K562 (cell line): Measurements from ENCODE around the gene TMEM138. TPM values are rescaled to one million over a fixed set of nuclear protein-coding genes. Genes with fewer than 3 reads are reported as not detected.

Experiments used
- CEBPB ChIP-seq: fragments of 450-650 bp; IDR thresholded peaks from 2 replicates; pipeline ENCODE4 v1.6.1; 2016; ENCODE audit warnings: missing genetic modification characterization, missing compliant biosample characterization
- CHCHD3 ChIP-seq: fragments of 250-450 bp; sonication (Bioruptor Pico); IDR thresholded peaks from 2 replicates; pipeline ENCODE4 v2.1.2; 2022; ENCODE audit warnings: mild to moderate bottlenecking
- CHD1 ChIP-seq: fragments of 200-600 bp; sonication (generic); IDR thresholded peaks from one replicate; pipeline ENCODE4 v1.6.1; 2012; ENCODE audit warnings: mild to moderate bottlenecking, moderate library complexity, low read length, inconsistent platforms
- DMBX1 ChIP-seq: fragments of 250-450 bp; sonication (Bioruptor Pico); IDR thresholded peaks from 2 replicates; pipeline ENCODE4 v1.8.0; 2022; ENCODE audit warnings: inconsistent platforms, mild to moderate bottlenecking, moderate library complexity, borderline replicate concordance
- E2F6 ChIP-seq, 2 experiments: IDR thresholded peaks; 2 replicates each; pipeline ENCODE4 v1.6.1; 2011; ENCODE audit warnings: borderline replicate concordance in 1 of 2, control low read depth in 1 of 2, low read depth in 1 of 2, low read length in 1 of 2, mild to moderate bottlenecking in 1 of 2, mixed read lengths in 1 of 2, moderate library complexity in 1 of 2; ENCODE audit not compliant: insufficient read depth in 1 of 2, insufficient read length in 1 of 2, poor library complexity in 1 of 2, severe bottlenecking in 1 of 2; ENCODE audit errors: extremely low read depth in 1 of 2
- E2F8 ChIP-seq: fragments of 450-650 bp; IDR thresholded peaks from 2 replicates; pipeline ENCODE4 v1.7.1; 2018; ENCODE audit warnings: mild to moderate bottlenecking, low read depth; ENCODE audit not compliant: partially characterized antibody
- ELF2 ChIP-seq: fragments of 250-450 bp; sonication (Bioruptor Pico); IDR thresholded peaks from 2 replicates; pipeline ENCODE4 v1.5.0; 2021; ENCODE audit warnings: mild to moderate bottlenecking
- FOXJ2 ChIP-seq: fragments of 200-800 bp; sonication (Bioruptor generic); IDR thresholded peaks from 2 replicates; pipeline ENCODE4 v1.6.1; 2016; ENCODE audit warnings: missing genetic modification characterization, missing compliant biosample characterization
- FOXJ3 ChIP-seq: sonication (generic); formaldehyde crosslinking; IDR thresholded peaks from 2 replicates; pipeline ENCODE4 v1.4.0; 2020; ENCODE audit warnings: mild to moderate bottlenecking, missing genetic modification reagents
- IRF1 ChIP-seq: sonication (generic); formaldehyde crosslinking; IDR thresholded peaks from 2 replicates; pipeline ENCODE4 v1.8.0; 2022; ENCODE audit warnings: missing genetic modification reagents, mild to moderate bottlenecking, borderline replicate concordance
- MIER1 ChIP-seq: fragments of 450-650 bp; IDR thresholded peaks from 2 replicates; pipeline ENCODE4 v1.6.1; 2016; ENCODE audit warnings: antibody characterized with exemption, mild to moderate bottlenecking, low read depth
- NELFE ChIP-seq: IDR thresholded peaks from 2 replicates; pipeline ENCODE4 v1.6.1; 2011; ENCODE audit warnings: mild to moderate bottlenecking; ENCODE audit not compliant: insufficient read depth, insufficient read length
- STAT5B ChIP-seq: fragments of 250-450 bp; sonication (Bioruptor Pico); IDR thresholded peaks from 2 replicates; pipeline ENCODE4 v1.8.0; 2021; ENCODE audit warnings: mild to moderate bottlenecking, inconsistent platforms
- TFAM ChIP-seq: fragments of 250-450 bp; sonication (Bioruptor Pico); conservative IDR thresholded peaks from 2 replicates; pipeline ENCODE4 v1.5.0; 2021; ENCODE audit warnings: mild to moderate bottlenecking, moderate library complexity
- TRIM24 ChIP-seq, 2 experiments: fragments of 450-650 bp; IDR thresholded peaks; 2 replicates each; pipeline ENCODE4 v1.6.1; 2016
- ZNF232 ChIP-seq: sonication (generic); formaldehyde crosslinking; IDR thresholded peaks from 2 replicates; pipeline ENCODE4 v1.8.0; 2022; ENCODE audit warnings: mild to moderate bottlenecking, missing genetic modification reagents
- ZNF277 ChIP-seq: fragments of 250-450 bp; sonication (Bioruptor Pico); IDR thresholded peaks from 2 replicates; pipeline ENCODE4 v1.8.0; 2022; ENCODE audit warnings: inconsistent platforms, mild to moderate bottlenecking, moderate library complexity, borderline replicate concordance
- polyA plus RNA-seq, 8 experiments: library from polyadenylated mRNA; depleted of rRNA in 4 of 8; stranded (reverse) in 5 of 8; unstranded in 3 of 8; fragments of >200 nt; fragmentation: Nextera tagmentation in 2 of 8; fragmentation: Illumina TruSeq in 1 of 8; extraction: Ambion mirVana in 2 of 8; extraction: Trizol in 1 of 8; gene quantifications; 2 replicates each; pipeline versions ENCODE4 v1.2.1 to v1.2.3, GENCODE V29; 2011 to 2014; ENCODE audit warnings: inconsistent platforms in 1 of 8, missing spikeins in 1 of 8
- total RNA-seq, 7 experiments: library from RNA; depleted of rRNA in 6 of 7; stranded (reverse); fragments of >200 nt in 6 of 7; fragmentation: Illumina TruSeq in 2 of 7; extraction: Trizol in 2 of 7; gene quantifications; 2 replicates each; pipeline versions ENCODE4 v1.2.1 to v1.2.3, GENCODE V29; 2011 to 2021; ENCODE audit warnings: low replicate concordance in 1 of 7
- TF ChIP-seq, protein P1 (sequence below): sonication (generic); formaldehyde crosslinking; IDR thresholded peaks from 2 replicates; pipeline ENCODE4 v1.8.1; 2023; ENCODE audit warnings: mild to moderate bottlenecking, missing genetic modification reagents
- TF ChIP-seq, protein P2 (sequence below): fragments of 250-450 bp; sonication (Bioruptor Pico); IDR thresholded peaks from 2 replicates; pipeline ENCODE4 v1.8.0; 2022; ENCODE audit warnings: moderate library complexity, mild to moderate bottlenecking, inconsistent platforms

Gene TMEM138
- total and polyA plus RNA-seq, 9 of the 15 experiments (the other 6 are each of a cell fraction or from before 2014, with no cell fraction given), result 23.2 to 168 (median 63.1) TPM

DNA sequence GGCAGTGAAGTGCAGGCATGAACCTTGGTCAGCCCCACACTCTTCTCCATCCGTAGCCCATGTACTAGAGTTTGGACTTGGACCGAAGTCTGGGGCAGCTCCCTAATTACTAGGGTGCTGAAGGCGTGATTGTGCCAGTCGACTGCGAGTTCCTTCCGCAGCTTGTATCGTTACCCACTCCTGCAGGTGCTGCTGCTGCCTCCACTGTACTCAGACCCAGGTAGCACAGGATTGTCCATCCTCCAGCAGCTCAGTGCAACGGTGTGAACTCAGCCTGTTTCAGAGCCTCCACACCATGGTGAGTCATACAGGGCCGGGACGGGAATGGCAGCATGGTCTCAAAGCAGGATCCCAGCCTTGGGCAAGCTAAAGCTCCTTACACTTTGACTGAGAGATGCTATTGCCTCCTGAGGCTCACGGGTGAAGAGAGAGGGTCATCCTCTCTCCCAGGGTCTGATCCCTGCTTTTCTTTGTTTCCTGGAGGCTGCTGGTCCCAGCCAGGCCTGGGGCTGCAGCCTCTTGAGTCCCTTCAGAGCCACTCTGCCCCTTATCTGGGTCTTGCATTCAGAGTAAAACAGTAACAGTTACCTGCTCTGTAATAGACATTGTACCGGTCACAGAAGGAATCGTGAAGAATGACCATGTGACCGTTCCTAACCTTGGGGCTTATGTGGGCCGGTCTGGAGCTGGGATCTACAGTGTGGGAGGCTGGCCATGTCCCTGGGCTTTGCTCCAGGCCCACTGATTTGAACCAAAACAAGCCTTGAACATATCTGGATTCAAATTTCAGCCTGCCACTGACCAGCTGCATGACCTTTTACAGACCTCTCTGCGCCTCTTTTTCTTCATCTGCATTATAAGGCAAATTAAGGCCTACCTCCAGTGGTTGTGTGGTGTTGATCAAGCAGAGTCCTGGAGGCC, 27.5 kb upstream of the TMEM138 start (continued):
- TF ChIP-seq IRF1 (CRISPR knock-in tag), result no peak
- TF ChIP-seq CHD1, result no peak
- no peak for TF ChIP-seq CEBPB (tag)
- TF ChIP-seq, protein P1, sequence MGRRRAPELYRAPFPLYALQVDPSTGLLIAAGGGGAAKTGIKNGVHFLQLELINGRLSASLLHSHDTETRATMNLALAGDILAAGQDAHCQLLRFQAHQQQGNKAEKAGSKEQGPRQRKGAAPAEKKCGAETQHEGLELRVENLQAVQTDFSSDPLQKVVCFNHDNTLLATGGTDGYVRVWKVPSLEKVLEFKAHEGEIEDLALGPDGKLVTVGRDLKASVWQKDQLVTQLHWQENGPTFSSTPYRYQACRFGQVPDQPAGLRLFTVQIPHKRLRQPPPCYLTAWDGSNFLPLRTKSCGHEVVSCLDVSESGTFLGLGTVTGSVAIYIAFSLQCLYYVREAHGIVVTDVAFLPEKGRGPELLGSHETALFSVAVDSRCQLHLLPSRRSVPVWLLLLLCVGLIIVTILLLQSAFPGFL (CRISPR knock-in tag), result no peak
- TF ChIP-seq FOXJ3, result no peak
- TF ChIP-seq STAT5B, result no peak
- TF ChIP-seq, protein P2, sequence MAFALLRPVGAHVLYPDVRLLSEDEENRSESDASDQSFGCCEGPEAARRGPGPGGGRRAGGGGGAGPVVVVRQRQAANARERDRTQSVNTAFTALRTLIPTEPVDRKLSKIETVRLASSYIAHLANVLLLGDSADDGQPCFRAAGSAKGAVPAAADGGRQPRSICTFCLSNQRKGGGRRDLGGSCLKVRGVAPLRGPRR (CRISPR knock-in tag), result no peak
- no peak for TF ChIP-seq MIER1
- peak in 1 of 2 experiments; percentile 18 for TF ChIP-seq E2F6 (IDR thresholded peaks at IDR 0.05; ENCODE audit: borderline replicate concordance in 1 of 2, extremely low read depth in 1 of 2, insufficient read depth in 1 of 2, insufficient read length in 1 of 2, low read depth in 1 of 2, low read length in 1 of 2, poor library complexity in 1 of 2, severe bottlenecking in 1 of 2)
- no peak for TF ChIP-seq ELF2
- TF ChIP-seq FOXJ2 (tag), result no peak
- TF ChIP-seq DMBX1 (CRISPR knock-in tag), result peak; percentile 57; the same call in 1 of the 2 replicates
- no peak for TF ChIP-seq NELFE
- no peak for TF ChIP-seq ZNF232 (CRISPR knock-in tag)
- no peak for TF ChIP-seq E2F8
- TF ChIP-seq ZNF277, result no peak
- no peak for TF ChIP-seq CHCHD3 (CRISPR knock-in tag)
- no peak for TF ChIP-seq TFAM (CRISPR knock-in tag)
- no peak for TF ChIP-seq TRIM24 (IDR thresholded peaks at IDR 0.05)
